GM19395 (cell line): ENCODE results near the gene PLEKHA3.
"Not testable (repeated sequence)": the region's sequence is repeated elsewhere in the genome, so short reads cannot be mapped to it uniquely, and the experiment has no call there.

Experiments
- ATAC-seq: cut with Tn5 transposase; IDR thresholded peaks from one replicate; pipeline ENCODE4 v1.9.1; 2021; ENCODE audit warnings: mild to moderate bottlenecking, moderate library complexity; ENCODE audit not compliant: unreplicated experiment

Gene PLEKHA3

DNA sequence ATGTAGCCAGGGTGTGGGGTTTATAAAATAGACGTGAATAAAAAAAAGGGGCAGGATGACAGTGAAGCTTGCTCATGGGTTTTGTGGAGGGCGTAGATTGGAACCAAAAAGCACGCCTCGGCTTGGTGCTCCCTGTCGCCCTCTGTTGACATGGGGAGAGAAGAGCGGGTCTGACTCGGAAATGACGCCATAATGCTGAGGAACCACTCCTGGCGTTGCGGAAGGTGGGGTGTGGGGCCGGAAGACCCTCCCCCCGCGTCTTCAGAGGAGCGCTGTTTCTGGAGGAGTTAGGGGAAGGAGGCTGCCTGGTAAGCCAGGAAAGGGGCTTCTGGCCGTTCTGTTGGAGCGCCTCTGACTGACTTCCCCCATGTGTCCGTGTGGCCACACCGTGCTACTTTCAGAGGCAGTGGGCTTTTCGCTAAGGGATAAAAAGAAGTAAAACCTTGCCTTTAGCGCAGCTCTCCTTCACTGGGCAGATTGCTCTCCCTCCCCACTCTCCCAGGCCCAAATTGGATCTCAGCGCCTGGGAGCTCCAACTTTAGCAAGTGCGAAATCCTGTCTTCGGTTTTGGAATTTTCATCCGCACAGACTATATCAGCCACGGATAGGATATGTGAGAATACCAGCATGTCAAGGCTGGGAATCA, 42.8 kb downstream of the PLEKHA3 start:
- peak; percentile 84 for ATAC-seq

- ATAC-seq, result peak; percentile 15
Measured at GRCh38 chr2:178523596-178524134, 43.4 kb downstream of the PLEKHA3 start.

DNA sequence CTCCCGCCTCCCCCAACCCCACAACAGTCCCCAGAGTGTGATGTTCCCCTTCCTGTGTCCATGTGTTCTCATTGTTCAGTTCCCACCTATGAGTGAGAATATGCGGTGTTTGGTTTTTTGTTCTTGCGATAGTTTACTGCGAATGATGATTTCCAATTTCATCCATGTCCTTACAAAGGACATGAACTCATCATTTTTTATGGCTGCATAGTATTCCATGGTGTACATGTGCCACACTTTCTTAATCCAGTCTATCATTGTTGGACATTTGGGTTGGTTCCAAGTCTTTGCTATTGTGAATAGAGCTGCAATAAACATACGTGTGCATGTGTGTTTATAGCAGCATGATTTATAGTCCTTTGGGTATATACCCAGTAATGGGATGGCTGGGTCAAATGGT, 44.8 kb downstream of the PLEKHA3 start:
- not testable (repeated sequence) for ATAC-seq

- ATAC-seq, result not testable (repeated sequence)
Measured at GRCh38 chr2:178525460-178525859, 45.2 kb downstream of the PLEKHA3 start.

DNA sequence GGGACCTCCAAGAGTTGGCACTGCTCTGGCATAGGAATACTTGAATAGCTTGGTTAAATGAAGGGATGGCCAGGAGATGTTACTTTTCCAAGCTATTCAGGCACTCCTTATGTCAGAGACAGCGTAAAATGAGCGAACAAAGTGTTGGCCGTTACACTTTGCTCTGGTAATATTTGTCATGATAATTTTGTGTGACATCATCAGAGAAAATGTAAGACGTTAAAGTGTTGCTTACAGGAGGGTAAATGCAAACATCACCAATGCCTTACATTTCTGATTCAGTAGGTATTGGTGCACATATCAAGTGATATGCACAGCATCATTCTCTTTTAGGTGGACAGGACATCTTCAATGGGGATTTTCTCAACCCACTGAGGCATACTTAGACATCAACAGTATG, 46.0 kb downstream of the PLEKHA3 start:
- ATAC-seq, result no peak

- no peak for ATAC-seq
Measured at GRCh38 chr2:178527592-178527991, 47.3 kb downstream of the PLEKHA3 start.

DNA sequence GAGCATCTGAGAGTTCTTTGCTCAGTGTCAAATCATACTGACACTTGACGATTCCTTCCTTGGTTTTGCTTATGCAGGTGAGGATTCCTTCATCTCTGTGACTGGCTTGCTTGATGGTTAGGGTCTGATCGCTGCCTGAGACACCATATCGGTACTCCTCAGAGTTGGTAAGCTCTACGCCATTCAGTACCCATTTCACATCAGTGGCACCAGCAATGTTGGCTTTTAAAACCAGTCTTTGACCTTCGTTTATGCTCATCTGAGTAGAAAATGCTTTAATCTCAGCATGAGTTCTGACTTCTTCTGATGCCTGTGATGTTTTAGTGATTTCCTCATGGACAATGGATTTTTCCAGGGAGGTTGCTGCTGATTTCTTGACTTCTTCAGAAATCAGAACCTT, 48.4 kb downstream of the PLEKHA3 start:
- no peak for ATAC-seq

- no peak for ATAC-seq
Measured at GRCh38 chr2:178529194-178529593, 48.9 kb downstream of the PLEKHA3 start.

GRCh38 chr2:178530131-178530530, 49.9 kb downstream of the PLEKHA3 start:
- ATAC-seq, result no peak

DNA sequence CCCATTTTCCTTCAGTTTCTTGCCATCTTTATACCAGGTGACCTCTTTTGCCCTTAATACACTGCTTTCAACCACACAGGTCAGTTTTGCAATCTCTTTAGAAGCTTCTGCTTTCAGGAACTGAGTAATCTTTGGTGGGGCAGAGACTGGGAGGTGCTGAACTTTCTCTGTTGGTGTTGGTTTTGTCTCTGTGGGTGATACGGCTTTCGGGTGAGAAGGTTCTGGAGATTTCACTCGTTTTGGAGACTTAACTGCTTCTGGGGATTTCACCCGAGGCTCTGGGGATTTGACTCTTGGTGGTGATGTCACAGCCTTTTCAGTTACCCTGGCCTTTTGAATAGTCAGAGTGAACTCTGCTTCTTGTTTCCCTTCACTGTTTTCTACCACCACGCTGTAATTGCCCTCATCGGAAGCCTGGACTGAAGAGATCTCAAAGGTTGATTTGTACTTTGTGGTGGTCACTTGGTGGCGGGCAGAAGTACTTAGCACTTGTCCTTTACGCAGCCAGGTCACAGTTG, 50.4 kb downstream of the PLEKHA3 start:
- peak; percentile 96 for ATAC-seq

DNA sequence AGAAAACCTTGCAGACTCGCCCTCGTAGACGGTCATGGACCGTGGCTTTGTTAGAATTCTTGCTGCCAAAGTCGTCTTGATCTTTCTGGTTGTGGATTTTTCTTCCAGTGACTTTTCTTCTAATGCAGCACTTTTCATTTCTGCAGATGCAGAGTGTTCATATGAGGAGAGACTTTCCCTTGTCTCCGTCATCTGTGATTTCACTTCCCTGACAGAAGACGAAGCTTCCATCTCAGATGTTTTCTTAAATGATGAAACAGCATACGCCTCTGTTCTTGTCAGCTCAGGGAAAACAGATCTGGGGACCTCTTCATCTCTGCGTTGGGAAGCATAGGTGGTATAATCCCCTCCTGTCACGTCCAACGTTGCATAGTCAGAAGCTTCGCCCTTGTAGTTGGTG, 50.9 kb downstream of the PLEKHA3 start:
- ATAC-seq, result no peak

DNA sequence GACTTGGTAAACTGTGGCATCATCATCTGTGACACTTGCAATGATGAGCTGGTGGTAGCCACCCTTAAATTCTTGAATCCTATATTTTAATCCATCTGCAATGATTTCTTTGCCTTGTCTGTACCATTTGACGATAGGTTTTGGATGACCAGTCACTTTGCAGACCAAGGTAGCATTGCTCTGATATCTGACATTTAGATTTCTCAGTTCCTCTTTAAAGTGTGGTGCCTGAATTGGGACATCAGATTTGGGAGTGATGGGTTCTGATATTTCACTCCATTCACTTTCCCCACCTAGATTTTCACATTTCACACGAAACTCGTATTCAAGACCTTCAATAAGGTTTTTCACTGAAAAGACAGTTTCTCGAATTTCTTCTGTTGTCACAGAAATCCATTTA, 55.8 kb downstream of the PLEKHA3 start:
- ATAC-seq, result no peak

- no peak for ATAC-seq
Measured at GRCh38 chr2:178542161-178542560, 61.9 kb downstream of the PLEKHA3 start.

- ATAC-seq, result no peak
Measured at GRCh38 chr2:178542569-178542968, 62.3 kb downstream of the PLEKHA3 start.

DNA sequence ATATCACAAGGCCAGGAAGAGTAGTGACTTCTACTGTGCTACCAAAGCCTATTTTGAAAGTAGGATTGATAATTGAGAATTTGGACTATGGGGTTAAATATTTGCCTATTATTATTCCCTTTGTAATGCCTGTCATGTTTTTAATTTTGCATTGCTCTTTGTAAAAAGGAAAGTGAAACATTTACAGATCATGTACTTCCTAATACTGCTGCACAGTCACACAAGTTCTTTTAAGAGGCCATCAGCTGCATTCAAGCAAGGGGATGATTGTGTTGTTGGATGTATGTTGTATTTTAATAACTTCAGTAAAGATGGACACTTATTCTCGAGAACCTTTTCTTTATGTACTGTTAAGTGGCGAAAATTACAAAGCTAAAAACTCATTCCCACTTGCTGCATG, 70.1 kb downstream of the PLEKHA3 start:
- ATAC-seq, result peak; percentile 75

DNA sequence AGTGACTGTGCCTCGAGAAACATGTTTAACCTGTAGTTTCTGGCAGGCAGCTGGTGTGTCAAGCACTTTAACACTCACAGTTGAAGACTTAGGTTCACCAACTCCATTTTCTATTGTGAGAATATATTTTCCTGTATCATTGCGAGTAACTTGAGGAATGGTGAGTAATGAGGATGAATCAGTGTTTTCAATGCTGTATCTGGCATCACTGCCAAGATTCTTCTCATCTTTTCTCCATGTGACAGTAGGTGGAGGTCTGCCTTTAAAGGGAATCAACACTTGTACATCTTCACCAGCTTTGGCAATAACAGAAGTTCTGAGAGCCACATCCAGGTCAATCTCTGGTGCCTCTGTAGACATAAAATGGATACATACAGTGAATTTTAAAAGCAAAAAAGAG, 72.8 kb downstream of the PLEKHA3 start:
- ATAC-seq, result no peak
